Activated CD4-positive, alpha-beta T cell treated with anti-CD3 and anti-CD28 coated beads, Interleukin-2, amount 10 ng/mL, durations not matched to agents 24 days and 14 days (primary cell): Measurements from ENCODE around the gene FAM149B1. TPM values are rescaled to one million over a fixed set of nuclear protein-coding genes. Genes with fewer than 3 reads are reported as not detected.

ENCODE experiments used
- DNase-seq: peaks from one replicate; pipeline ENCODE4 v3.0.0; 2022
- H3K27ac Mint-ChIP-seq: one replicate; pipeline ENCODE4 v1.8.0; 2022; ENCODE audit warnings: mild to moderate bottlenecking, mixed read lengths
- H3K27me3 Mint-ChIP-seq: one replicate; pipeline ENCODE4 v1.8.0; 2022; ENCODE audit warnings: mixed read lengths
- H3K36me3 Mint-ChIP-seq: one replicate; pipeline ENCODE4 v1.8.0; 2022; ENCODE audit warnings: low read depth, mild to moderate bottlenecking, mixed read lengths
- H3K4me1 Mint-ChIP-seq: one replicate; pipeline ENCODE4 v1.8.0; 2021; ENCODE audit warnings: mixed read lengths
- H3K4me3 Mint-ChIP-seq: one replicate; pipeline ENCODE4 v1.8.0; 2022; ENCODE audit warnings: mild to moderate bottlenecking, moderate library complexity, mixed read lengths
- H3K9me3 Mint-ChIP-seq: one replicate; pipeline ENCODE4 v1.8.0; 2021; ENCODE audit warnings: mixed read lengths
- intact Hi-C: fragments of 100-400 bp; cut with micrococcal nuclease; formaldehyde crosslinking; loops from one replicate; pipeline ENCODE4 v1.15.1; 2023
- total RNA-seq: library from RNA; stranded (reverse); gene quantifications from 2 replicates; pipeline ENCODE4 v1.2.3, GENCODE V29; 2022

The FAM149B1 gene
- total RNA-seq, 1 donor from 2014 or later, result 11.5 TPM

DNA sequence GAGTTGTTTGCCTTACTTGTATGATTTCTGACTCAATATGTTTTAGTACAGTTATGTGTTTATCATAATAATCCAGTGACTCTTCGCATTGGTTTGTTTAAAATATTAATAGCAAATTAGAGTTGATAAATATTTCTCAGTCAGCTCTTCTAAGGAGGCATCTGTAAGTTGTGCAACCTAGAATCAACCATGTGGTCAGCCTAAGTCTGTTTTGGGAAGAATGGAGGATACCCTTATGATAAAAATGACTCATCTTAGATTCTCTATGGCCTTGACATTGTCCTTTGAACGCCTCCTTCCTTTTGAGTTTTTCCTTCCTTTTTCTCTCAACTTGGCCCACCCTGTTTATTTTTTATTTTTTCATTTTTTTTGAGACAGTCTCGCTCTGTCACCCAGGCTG, 60.3 kb downstream of the FAM149B1 start:
- H3K27ac Mint-ChIP-seq, result no peak overlapping the region
- H3K9me3 Mint-ChIP-seq, result no peaks in the 10 kb centered on the region

DNA sequence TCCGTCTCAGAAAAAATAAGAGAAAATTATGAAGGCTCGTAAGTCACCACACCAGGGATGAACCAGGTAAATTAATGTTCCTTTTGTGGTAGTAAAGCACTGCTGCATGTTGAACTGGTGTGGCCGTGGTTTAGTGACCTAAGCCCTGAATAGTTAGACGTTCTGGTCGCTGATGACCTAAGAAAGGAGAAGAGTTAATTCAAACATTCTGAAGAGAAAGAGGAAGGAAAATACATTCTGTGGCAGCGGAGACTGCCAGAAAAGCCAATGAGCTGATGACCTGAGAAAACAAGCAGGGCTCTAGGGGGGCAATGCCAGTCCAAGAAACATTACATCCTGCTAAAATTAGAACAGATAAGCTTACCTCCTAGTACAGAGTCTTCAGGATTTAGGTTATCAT, 61.6 kb downstream of the FAM149B1 start:
- H3K4me3 Mint-ChIP-seq, result no peak overlapping the region
- H3K36me3 Mint-ChIP-seq, result peaks cover 17% of the 10 kb centered on the region
- intact Hi-C loops, result no loop called here
- no peaks in the 10 kb centered on the region for H3K27me3 Mint-ChIP-seq
- DNase-seq, result no peak
- no peaks in the 10 kb centered on the region for H3K4me1 Mint-ChIP-seq
- no peaks in the 10 kb centered on the region for H3K9me3 Mint-ChIP-seq
- no peak overlapping the region for H3K27ac Mint-ChIP-seq

More for the DNA sequence above, 60.3 kb downstream of the FAM149B1 start:
- no peak for DNase-seq
- intact Hi-C loops, result no loop called here
- Mint-ChIP-seq H3K4me1 (no peaks in the 10 kb centered on the region), H3K4me3 (no peak overlapping the region), H3K27me3 (no peaks in the 10 kb centered on the region), H3K36me3 (peaks cover 11% of the 10 kb centered on the region)

DNA sequence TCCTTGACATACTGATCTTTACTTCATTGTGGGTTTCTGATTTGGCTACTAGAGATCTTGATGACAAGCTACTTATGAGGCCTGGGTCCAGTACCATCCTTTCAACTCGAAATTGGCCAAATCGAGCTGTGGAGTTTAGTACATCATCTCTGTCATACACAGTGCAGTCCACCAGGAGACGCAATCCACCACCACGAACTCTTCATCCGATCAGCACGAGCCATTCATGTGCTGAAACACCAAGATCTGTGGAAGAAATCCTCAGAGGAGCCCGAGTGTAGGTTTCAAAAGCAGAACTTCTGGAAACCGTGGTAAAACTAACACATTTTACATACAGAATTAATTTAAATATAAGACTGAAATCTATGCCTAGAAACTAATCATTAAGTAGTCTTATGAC, 65.0 kb downstream of the FAM149B1 start:
- Mint-ChIP-seq H3K4me1 (no peaks in the 10 kb centered on the region), H3K36me3 (peaks cover 28% of the 10 kb centered on the region), H3K27me3 (no peaks in the 10 kb centered on the region), H3K27ac (no peak overlapping the region), H3K4me3 (no peak overlapping the region), H3K9me3 (no peaks in the 10 kb centered on the region)
- intact Hi-C loops, result no loop called here
- DNase-seq, result no peak

DNA sequence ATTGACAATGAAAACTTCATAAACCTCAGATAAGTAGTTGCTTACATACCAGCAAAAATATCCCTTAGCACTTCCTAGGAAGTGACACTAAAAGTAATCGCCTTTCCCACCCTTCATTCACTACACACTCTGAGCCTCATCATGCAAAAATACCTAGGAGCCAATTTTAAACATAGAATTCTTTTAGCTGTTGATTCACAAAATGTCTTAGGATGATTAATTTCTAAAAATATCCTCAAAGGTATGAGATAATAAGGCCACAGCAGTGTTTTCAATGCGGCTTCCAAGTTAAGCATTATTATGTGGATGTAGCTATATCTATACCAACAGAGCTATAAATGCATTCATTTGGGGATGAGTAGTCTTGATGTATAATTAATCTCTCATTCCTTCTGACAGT, 66.0 kb downstream of the FAM149B1 start:
- no peaks in the 10 kb centered on the region for H3K27me3 Mint-ChIP-seq
- no peaks in the 10 kb centered on the region for H3K9me3 Mint-ChIP-seq
- no peak for DNase-seq
- no peak overlapping the region for H3K27ac Mint-ChIP-seq
- H3K4me3 Mint-ChIP-seq, result no peak overlapping the region
- intact Hi-C loops, result no loop called here
- H3K4me1 Mint-ChIP-seq, result no peaks in the 10 kb centered on the region
- peaks cover 28% of the 10 kb centered on the region for H3K36me3 Mint-ChIP-seq

DNA sequence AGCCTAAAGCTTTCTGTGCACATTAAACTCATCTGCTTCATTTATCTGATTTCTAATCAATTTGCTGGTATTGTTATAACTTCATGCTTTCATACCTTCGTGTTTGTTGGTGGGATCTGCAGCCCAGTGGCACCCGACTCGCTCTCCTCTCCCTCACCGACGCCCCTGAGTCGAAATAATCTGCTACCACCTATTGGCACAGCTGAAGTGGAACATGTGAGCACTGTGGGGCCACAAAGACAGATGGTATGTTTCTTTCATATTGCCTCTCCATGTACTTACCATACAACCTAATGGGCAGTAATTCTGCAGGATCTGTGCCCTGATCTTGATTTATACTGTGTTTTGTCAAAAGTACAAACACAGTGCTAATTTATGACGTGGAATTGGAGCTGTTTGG, 66.8 kb downstream of the FAM149B1 start:
- DNase-seq, result no peak
- intact Hi-C loops, result no loop called here
- Mint-ChIP-seq H3K9me3 (no peaks in the 10 kb centered on the region), H3K27ac (no peak overlapping the region), H3K4me3 (no peak overlapping the region), H3K27me3 (no peaks in the 10 kb centered on the region), H3K36me3 (peaks cover 29% of the 10 kb centered on the region), H3K4me1 (no peaks in the 10 kb centered on the region)

DNA sequence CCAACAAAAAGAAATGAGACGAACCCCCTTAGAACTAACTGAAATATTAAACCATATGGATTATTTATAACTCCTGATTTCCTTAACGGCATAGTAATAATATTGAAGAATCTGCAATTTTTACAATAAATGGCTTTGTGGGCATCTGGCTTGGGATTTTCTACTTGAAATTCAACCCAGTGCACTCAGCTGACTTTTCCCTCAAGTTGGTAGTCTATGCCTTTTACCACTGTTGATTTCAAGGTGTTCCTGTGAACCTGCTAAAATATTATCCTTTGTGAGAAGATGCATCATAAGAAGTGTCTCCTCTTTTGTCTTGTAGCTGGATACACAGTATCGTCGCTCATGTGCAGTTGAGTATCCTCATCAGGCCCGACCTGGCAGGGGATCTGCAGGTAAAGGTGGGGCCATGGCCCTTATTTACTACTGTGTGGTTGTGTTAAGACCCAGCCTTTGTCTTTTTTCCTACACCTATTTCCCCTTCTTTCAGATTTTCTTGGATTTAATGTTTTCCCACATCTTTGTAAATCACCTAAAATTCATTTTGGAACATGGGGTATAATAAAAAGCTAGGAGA, 71.2 kb downstream of the FAM149B1 start:
- Mint-ChIP-seq H3K9me3 (no peaks in the 10 kb centered on the region), H3K27me3 (no peaks in the 10 kb centered on the region), H3K36me3 (peaks cover 50% of the 10 kb centered on the region), H3K4me3 (no peak overlapping the region), H3K27ac (no peak overlapping the region), H3K4me1 (peaks cover 10% of the 10 kb centered on the region)
- intact Hi-C loops, result no loop called here
- no peak for DNase-seq

DNA sequence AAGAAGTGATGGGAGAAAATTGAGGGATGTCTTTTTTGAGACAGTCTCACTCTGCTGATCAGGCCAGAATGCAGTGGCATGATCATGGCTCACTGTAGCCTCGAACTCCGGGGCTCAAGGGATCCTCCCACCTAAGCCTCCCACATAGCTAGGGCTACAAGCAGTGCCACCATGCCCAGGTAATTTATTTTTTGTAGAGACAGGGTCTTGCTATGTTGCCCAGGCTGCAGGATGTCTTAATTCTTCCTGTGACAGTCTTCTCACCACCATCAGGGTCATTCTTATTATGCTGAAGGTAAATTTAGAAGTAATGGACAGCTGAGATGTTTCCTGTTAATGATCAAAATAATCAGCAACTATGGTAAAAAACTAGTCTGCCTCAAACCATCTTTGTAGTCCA, 72.0 kb downstream of the FAM149B1 start:
- intact Hi-C loops, result loop anchor here (10.0 kb wide), 1 partner anchor 615 kb away; the partner anchor contains the start of gene MICU1
- H3K4me3 Mint-ChIP-seq, result no peak overlapping the region
- DNase-seq, result no peak
- H3K9me3 Mint-ChIP-seq, result no peaks in the 10 kb centered on the region
- H3K36me3 Mint-ChIP-seq, result peaks cover 52% of the 10 kb centered on the region
- H3K27me3 Mint-ChIP-seq, result no peaks in the 10 kb centered on the region
- H3K27ac Mint-ChIP-seq, result no peak overlapping the region
- peaks cover 19% of the 10 kb centered on the region for H3K4me1 Mint-ChIP-seq

DNA sequence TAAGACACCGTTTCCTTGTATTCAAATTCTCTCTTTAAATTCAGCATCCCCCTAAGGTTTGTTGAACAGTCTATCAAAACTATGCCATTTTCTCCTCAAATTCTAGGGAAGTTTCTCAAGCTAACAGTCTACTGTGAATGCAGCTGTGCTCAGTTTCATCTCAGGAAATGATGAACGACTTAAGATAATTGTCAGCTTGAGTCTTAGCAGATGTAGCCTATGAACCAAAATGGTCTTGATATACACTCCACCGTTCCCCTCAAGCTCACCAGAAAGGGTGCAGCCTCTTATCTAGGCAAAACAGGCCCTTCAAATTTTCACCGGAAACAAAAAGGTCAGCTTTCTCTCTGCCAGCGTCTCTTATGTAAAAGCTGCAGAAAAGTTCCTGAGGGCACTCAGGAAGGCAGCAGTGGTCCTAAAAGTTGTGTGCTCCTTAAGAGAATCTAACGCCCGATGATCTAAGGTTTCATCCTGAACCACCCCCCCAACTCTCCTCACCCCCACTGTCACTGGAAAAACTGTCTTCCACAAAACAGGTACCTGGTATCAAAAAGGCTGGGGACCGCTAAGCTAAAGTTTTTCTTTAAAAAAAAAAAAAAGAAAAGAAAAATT, 77.1 kb downstream of the FAM149B1 start:
- H3K4me3 Mint-ChIP-seq, result peak overlapping the region; percentile 98
- H3K27me3 Mint-ChIP-seq, result no peaks in the 10 kb centered on the region
- DNase-seq, result no peak
- H3K27ac Mint-ChIP-seq, result no peak overlapping the region
- intact Hi-C loops, result loop anchor here (10.0 kb wide), 1 partner anchor 620 kb away; the partner anchor contains the start of gene MICU1
- H3K9me3 Mint-ChIP-seq, result no peaks in the 10 kb centered on the region
- H3K4me1 Mint-ChIP-seq, result peaks cover 48% of the 10 kb centered on the region
- peaks cover 81% of the 10 kb centered on the region for H3K36me3 Mint-ChIP-seq

DNA sequence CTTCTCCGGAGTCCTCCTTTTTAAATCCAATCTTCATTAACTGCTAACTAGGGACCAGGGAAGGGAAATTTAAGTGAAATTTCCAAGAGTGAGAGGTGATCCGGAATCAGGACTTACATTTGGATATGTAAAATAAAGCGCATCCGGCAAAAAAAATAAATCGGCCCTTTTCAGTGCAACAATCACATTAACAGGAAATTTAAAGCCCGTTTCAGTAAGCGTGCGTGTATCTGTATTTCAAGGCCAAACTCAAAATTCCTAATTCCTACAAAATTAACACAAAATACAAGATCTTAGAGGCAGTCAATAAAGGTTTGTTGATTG, 78.4 kb downstream of the FAM149B1 start:
- DNase-seq, result no peak
- no peaks in the 10 kb centered on the region for H3K9me3 Mint-ChIP-seq
- peak overlapping the region; percentile 98 for H3K4me3 Mint-ChIP-seq
- peak overlapping the region; percentile 97 for H3K27ac Mint-ChIP-seq
- no peaks in the 10 kb centered on the region for H3K27me3 Mint-ChIP-seq
- peaks cover 82% of the 10 kb centered on the region for H3K36me3 Mint-ChIP-seq
- intact Hi-C loops, result loop anchor here (2.0 to 10.0 kb wide), 3 partner anchors 117 to 621 kb away; partner anchors contain the start of gene MICU1
- peaks cover 55% of the 10 kb centered on the region for H3K4me1 Mint-ChIP-seq

DNA sequence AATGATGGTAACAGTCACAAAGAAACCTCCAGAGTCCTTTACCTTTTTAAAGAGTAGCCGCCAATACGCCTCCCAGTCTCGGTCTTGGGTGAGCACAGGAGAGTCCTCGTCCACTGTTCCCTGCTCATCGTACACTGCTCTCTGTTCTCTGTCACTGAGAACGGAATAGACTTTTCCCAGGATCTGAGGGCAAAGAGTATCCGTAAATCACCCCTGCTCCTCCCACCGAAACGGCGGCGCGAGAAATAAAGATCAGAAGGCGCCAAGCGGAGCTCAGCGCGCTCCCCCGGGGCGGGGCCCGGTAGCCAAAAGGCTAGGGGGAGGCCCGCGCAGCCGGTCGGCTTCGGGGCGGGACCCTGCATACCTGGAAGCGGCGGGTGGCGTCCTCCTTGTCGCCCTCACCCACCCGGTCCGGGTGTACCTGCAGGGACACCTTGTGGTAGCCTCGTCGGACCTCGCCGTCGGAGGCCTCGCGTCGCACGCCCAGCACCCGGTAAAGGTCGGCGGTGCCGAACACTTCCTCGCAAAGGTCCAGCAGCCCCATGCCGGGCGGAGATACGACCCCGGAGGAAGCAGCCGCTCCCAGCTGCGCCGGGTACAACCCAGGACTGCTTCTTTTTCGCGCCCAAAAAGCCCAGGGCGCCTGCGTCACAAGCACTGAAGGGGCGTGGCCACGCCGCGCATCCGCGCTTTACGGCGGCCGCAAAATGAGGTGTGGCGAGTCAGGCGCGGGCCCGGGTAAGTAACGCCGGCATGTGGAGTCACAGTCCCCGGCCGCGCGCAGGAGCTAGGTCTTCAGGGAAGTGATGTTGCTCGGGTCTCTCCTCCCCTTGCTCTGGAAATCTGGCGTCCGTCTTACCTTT, 79.0 kb downstream of the FAM149B1 start, which contains the start of gene DNAJC9:
Gene DNAJC9 (minus strand): TSS at position 610 of the 863 bp plus-strand sequence. CDS start 66 bp downstream, at position 544.
- Mint-ChIP-seq H3K27ac (peak within 1 kb of the TSS; percentile 97), H3K4me3 (peak within 1 kb of the TSS; percentile 98), H3K36me3 (peaks cover 84% of the 10 kb centered on the region), H3K9me3 (no peaks in the 10 kb centered on the region), H3K27me3 (no peaks in the 10 kb centered on the region), H3K4me1 (peaks cover 55% of the 10 kb centered on the region)
- intact Hi-C loops, result loop anchor here (1.0 to 10.0 kb wide), 5 partner anchors 116 to 622 kb away; partner anchors contain the start of gene MICU1
- DNase-seq, result peak; percentile 99

DNA sequence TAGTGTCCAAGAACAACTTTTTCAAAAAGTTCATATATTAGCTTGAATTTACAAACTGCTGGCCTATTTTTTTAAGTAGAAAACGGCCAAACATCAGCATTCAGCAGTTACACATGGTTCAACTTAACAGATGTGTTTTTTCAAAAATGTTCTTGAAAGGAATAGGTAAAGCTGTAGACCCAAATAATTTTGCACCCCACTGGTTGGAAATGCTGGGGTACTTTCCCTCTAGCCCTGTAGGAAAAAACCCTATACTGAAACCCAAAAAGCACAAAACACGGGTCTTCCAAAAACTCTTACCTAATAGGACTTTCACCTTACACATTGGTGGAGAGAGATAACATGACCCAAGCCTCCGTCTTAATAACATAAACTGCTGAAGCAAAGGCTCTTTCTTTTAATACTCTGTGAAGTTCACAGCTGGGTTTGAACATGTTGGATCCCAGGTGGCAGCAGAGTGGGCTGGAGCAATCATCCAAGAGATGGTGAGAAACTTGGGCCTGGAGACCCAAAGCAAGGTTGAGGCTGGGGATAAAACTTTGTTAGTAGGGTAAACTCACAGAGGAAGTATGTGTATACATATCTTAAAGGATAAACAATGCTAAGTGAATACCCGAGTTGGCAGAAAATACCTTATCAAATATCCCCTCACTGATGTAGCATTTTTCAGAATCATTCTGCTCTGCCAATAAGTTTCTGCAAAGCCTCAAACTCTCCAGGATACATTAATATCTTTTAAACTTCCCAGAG, 79.8 kb downstream of the FAM149B1 start:
- peak; percentile 61 for DNase-seq
- Mint-ChIP-seq H3K9me3 (no peaks in the 10 kb centered on the region), H3K36me3 (peaks cover 85% of the 10 kb centered on the region), H3K27me3 (no peaks in the 10 kb centered on the region), H3K27ac (peak overlapping the region; percentile 97), H3K4me1 (peaks cover 56% of the 10 kb centered on the region), H3K4me3 (peak overlapping the region; percentile 98)
- intact Hi-C loops, result loop anchor here (1.0 to 10.0 kb wide), 5 partner anchors 115 to 623 kb away; partner anchors contain the start of gene MICU1

DNA sequence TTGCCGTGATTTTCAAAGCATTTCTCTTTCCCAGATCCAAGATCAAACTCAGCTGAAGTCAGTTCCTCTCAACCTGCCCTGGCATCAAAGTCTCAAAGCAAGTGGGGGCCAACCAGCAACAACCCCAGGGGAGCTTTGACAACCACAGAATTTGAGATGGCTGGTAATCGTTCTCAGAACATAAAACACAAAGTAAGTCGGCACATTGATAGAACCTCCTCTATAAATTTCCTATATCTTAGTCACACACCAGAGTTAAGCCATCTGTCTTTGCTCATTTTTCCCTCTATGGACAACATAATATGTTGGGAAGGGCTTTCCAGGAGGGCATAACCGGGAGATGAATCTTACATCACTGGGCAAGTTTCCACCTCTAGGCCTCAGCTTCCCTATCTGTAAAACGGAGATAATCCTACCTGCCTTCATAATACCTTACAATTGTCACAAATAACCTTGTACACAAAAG, 80.4 kb downstream of the FAM149B1 start:
- Mint-ChIP-seq H3K9me3 (no peaks in the 10 kb centered on the region), H3K4me3 (peak overlapping the region; percentile 98), H3K4me1 (peaks cover 57% of the 10 kb centered on the region), H3K36me3 (peaks cover 79% of the 10 kb centered on the region), H3K27me3 (no peaks in the 10 kb centered on the region), H3K27ac (peak overlapping the region; percentile 97)
- intact Hi-C loops, result loop anchor here (10.0 kb wide), 1 partner anchor 623 kb away; the partner anchor contains the start of gene MICU1
- DNase-seq, result no peak
